Dedifferentiated amniotic fluid mesenchymal stem cell (primary cell): ENCODE results near the gene PHETA2.
"Not testable (repeated sequence)": the region's sequence is repeated elsewhere in the genome, so short reads cannot be mapped to it uniquely, and the experiment has no call there.

ENCODE experiments used
- DNase-seq: peaks from one replicate; pipeline ENCODE4 v3.0.0-alpha.2; 2016; ENCODE audit errors: extremely low spot score

PHETA2 gene

GRCh38 chr22:42069801-42070516 is 4.1 kb upstream of the PHETA2 start:
- no peak for DNase-seq

GRCh38 chr22:42070517-42071422 is 3.3 kb upstream of the PHETA2 start, which contains the start of gene NAGA:
NAGA (minus strand) TSS chr22:42070812; CDS start chr22:42070297, 515 bp downstream.
- peak; percentile 94 for DNase-seq

- DNase-seq: not testable (repeated sequence)
Measured at GRCh38 chr22:42071508-42071907, 2.5 kb upstream of the PHETA2 start.

- no peak for DNase-seq
Measured at GRCh38 chr22:42072606-42073330, 1.3 kb upstream of the PHETA2 start.

GRCh38 chr22:42073621-42074041 is 417 bp upstream of the PHETA2 start:
- DNase-seq: no peak

GRCh38 chr22:42074846-42075676 is 1.0 kb downstream of the PHETA2 start:
- DNase-seq: no peak

- no peak for DNase-seq
Measured at GRCh38 chr22:42076764-42077485, 2.9 kb downstream of the PHETA2 start.

GRCh38 chr22:42077486-42078125 is 3.6 kb downstream of the PHETA2 start:
- DNase-seq: no peak

GRCh38 chr22:42078469-42079318 is 4.6 kb downstream of the PHETA2 start:
- no peak for DNase-seq

- DNase-seq: peak; percentile 98
Measured at GRCh38 chr22:42079319-42080251, 5.5 kb downstream of the PHETA2 start, which contains the start of gene SMDT1. SMDT1 (plus strand) TSS chr22:42079700; CDS start chr22:42079769, 69 bp downstream.

- peak; percentile 20 for DNase-seq
Measured at GRCh38 chr22:42080287-42080686, 6.2 kb downstream of the PHETA2 start.

- no peak for DNase-seq
Measured at GRCh38 chr22:42083119-42083518, 9.1 kb downstream of the PHETA2 start.

GRCh38 chr22:42084874-42085273 is 10.8 kb downstream of the PHETA2 start:
- no peak for DNase-seq

- no peak for DNase-seq
Measured at GRCh38 chr22:42086051-42086450, 12.0 kb downstream of the PHETA2 start.

GRCh38 chr22:42090596-42091454 is 16.8 kb downstream of the PHETA2 start, which contains the start of gene NDUFA6:
NDUFA6 (minus strand) TSS chr22:42090772; CDS start chr22:42090744, 28 bp downstream.
- peak; percentile 99 for DNase-seq

GRCh38 chr22:42091455-42091782 is 17.4 kb downstream of the PHETA2 start:
- no peak for DNase-seq

- no peak for DNase-seq
Measured at GRCh38 chr22:42101199-42101598, 27.2 kb downstream of the PHETA2 start.
